Neural progenitor cell (in vitro differentiated cells): ENCODE measurements around the gene WWOX. TPM values are rescaled to one million over a fixed set of nuclear protein-coding genes. Genes with fewer than 3 reads are reported as not detected.

Source experiments
- DNase-seq: peaks from one replicate; pipeline ENCODE4 v3.0.0-alpha.2; 2016; ENCODE audit warnings: low spot score
- H2AFZ ChIP-seq: fragments of 200-600 bp; sonication (generic); replicated peaks from 2 replicates; pipeline ENCODE4 v1.6.1; 2016; ENCODE audit warnings: antibody characterized with exemption
- H3F3A ChIP-seq: fragments of 200-600 bp; sonication (generic); 2 replicates; pipeline ENCODE4 v1.6.1; 2016; ENCODE audit warnings: antibody characterized with exemption, low read depth
- H3K27ac ChIP-seq: fragments of 200-600 bp; sonication (generic); 2 replicates; pipeline ENCODE4 v1.5.1; 2016; ENCODE audit warnings: mild to moderate bottlenecking
- H3K27me3 ChIP-seq: fragments of 200-600 bp; sonication (generic); 2 replicates; pipeline ENCODE4 v1.6.1; 2016; ENCODE audit warnings: mild to moderate bottlenecking, moderate library complexity
- H3K36me3 ChIP-seq: fragments of 200-600 bp; sonication (generic); 2 replicates; pipeline ENCODE4 v1.5.1; 2016
- H3K4me1 ChIP-seq: fragments of 200-600 bp; sonication (generic); 2 replicates; pipeline ENCODE4 v1.6.1; 2016; ENCODE audit warnings: mixed run types
- H3K4me2 ChIP-seq: fragments of 200-600 bp; sonication (generic); 2 replicates; pipeline ENCODE4 v1.6.1; 2016
- H3K4me3 ChIP-seq: fragments of 200-600 bp; sonication (generic); 2 replicates; pipeline ENCODE4 v1.5.1; 2016
- H3K79me2 ChIP-seq: fragments of 200-600 bp; sonication (generic); 2 replicates; pipeline ENCODE4 v1.6.1; 2016; ENCODE audit warnings: low read depth
- H3K9ac ChIP-seq: fragments of 200-600 bp; sonication (generic); 2 replicates; pipeline ENCODE4 v1.6.1; 2016
- H3K9me3 ChIP-seq: fragments of 200-600 bp; sonication (generic); 2 replicates; pipeline ENCODE4 v1.5.1; 2016; ENCODE audit warnings: low read depth
- H4K20me1 ChIP-seq: fragments of 200-600 bp; sonication (generic); 2 replicates; pipeline ENCODE4 v1.6.1; 2016; ENCODE audit warnings: low read depth
- H3K27ac Mint-ChIP-seq: 3 replicates; pipeline ENCODE4 v1.8.0; 2021; ENCODE audit warnings: mixed read lengths
- H3K27me3 Mint-ChIP-seq: 2 replicates; pipeline ENCODE4 v1.8.0; 2022; ENCODE audit warnings: low read depth, mild to moderate bottlenecking, inconsistent platforms, moderate library complexity, mixed read lengths; ENCODE audit not compliant: insufficient read depth
- H3K36me3 Mint-ChIP-seq: 3 replicates; pipeline ENCODE4 v1.8.0; 2021; ENCODE audit warnings: mixed read lengths
- H3K4me1 Mint-ChIP-seq: 3 replicates; pipeline ENCODE4 v1.8.0; 2021; ENCODE audit warnings: mixed read lengths
- H3K4me3 Mint-ChIP-seq: 3 replicates; pipeline ENCODE4 v1.8.0; 2021; ENCODE audit warnings: mild to moderate bottlenecking, moderate library complexity, mixed read lengths
- H3K9me3 Mint-ChIP-seq: 3 replicates; pipeline ENCODE4 v1.8.0; 2020; ENCODE audit warnings: mixed read lengths
- EZH2 ChIP-seq: fragments of 200-600 bp; sonication (generic); IDR thresholded peaks from 2 replicates; pipeline ENCODE4 v1.6.1; 2017; ENCODE audit warnings: antibody characterized with exemption, mild to moderate bottlenecking, moderate library complexity
- EZH2phosphoT487 ChIP-seq: fragments of 200-600 bp; sonication (generic); IDR thresholded peaks from 2 replicates; pipeline ENCODE4 v1.6.1; 2017; ENCODE audit warnings: antibody characterized with exemption
- total RNA-seq: library from RNA; depleted of rRNA; stranded (reverse); fragments of >200 nt; gene quantifications from 2 replicates; pipeline ENCODE4 v1.2.3, GENCODE V29; 2015; ENCODE audit warnings: low replicate concordance
- TF ChIP-seq, protein P1 (sequence below): fragments of 200-600 bp; sonication (generic); IDR thresholded peaks from 2 replicates; pipeline ENCODE4 v1.5.1; 2017; ENCODE audit warnings: antibody characterized with exemption, mild to moderate bottlenecking

WWOX gene
- total RNA-seq, 1 donor from 2014 or later: 63.7 TPM

DNA sequence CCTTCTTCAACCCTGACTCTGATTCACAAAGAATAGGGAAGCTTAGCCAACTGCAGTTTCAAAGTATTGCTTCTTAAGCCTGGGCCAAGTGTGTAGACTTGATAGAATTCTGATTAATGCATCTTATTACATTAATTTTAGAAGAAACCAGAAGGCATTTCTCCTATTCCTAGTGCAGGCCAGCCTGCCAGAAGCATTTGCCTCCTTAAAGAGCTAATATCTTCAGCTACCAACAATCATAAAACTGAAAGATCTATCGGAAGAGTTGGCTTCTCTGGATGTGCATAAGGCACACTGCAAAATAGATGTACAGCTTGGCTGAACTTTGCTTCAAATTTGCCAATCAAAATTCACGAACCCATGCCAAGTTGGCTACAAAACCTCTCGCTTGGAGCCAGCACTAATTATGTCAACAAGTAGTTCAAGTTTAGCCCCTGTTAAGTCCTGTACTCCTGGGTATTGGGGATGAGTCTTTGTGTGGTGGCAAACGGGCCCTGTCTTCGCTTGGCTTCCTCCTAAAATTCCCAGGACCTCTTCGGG, 717.8 kb downstream of the WWOX start:
- Histone ChIP-seq H3K4me3 (no peak overlapping the region), H3K36me3 (no peaks in the 10 kb centered on the region), H3K9me3 (no peaks in the 10 kb centered on the region), H4K20me1 (no peaks in the 10 kb centered on the region), H3K9ac (no peak overlapping the region), H3F3A (no peaks in the 10 kb centered on the region), H3K27ac (no peak overlapping the region), H3K27me3 (no peaks in the 10 kb centered on the region), H2AFZ (no peak overlapping the region), H3K79me2 (no peaks in the 10 kb centered on the region), H3K4me2 (no peak overlapping the region), H3K4me1 (peaks cover 6% of the 10 kb centered on the region)
- H3K27me3 Mint-ChIP-seq: peaks cover 6% of the 10 kb centered on the region
- TF ChIP-seq EZH2phosphoT487: no peak
- TF ChIP-seq EZH2: no peak
- TF ChIP-seq, protein P1, sequence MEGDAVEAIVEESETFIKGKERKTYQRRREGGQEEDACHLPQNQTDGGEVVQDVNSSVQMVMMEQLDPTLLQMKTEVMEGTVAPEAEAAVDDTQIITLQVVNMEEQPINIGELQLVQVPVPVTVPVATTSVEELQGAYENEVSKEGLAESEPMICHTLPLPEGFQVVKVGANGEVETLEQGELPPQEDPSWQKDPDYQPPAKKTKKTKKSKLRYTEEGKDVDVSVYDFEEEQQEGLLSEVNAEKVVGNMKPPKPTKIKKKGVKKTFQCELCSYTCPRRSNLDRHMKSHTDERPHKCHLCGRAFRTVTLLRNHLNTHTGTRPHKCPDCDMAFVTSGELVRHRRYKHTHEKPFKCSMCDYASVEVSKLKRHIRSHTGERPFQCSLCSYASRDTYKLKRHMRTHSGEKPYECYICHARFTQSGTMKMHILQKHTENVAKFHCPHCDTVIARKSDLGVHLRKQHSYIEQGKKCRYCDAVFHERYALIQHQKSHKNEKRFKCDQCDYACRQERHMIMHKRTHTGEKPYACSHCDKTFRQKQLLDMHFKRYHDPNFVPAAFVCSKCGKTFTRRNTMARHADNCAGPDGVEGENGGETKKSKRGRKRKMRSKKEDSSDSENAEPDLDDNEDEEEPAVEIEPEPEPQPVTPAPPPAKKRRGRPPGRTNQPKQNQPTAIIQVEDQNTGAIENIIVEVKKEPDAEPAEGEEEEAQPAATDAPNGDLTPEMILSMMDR: no peak
- H3K27ac Mint-ChIP-seq: no peak overlapping the region
- H3K4me1 Mint-ChIP-seq: peaks cover 18% of the 10 kb centered on the region
- H3K4me3 Mint-ChIP-seq: no peak overlapping the region
- no peak for DNase-seq
- no peaks in the 10 kb centered on the region for H3K36me3 Mint-ChIP-seq
- H3K9me3 Mint-ChIP-seq: no peaks in the 10 kb centered on the region

- Mint-ChIP-seq H3K9me3 (no peaks in the 10 kb centered on the region), H3K4me3 (no peak overlapping the region), H3K4me1 (peaks cover 11% of the 10 kb centered on the region), H3K27ac (no peak overlapping the region), H3K27me3 (peaks cover 11% of the 10 kb centered on the region), H3K36me3 (peaks cover 7% of the 10 kb centered on the region)
- peaks cover 4% of the 10 kb centered on the region for H3K4me1 ChIP-seq
- H3K9ac ChIP-seq: no peak overlapping the region
- no peaks in the 10 kb centered on the region for H4K20me1 ChIP-seq
- no peaks in the 10 kb centered on the region for H3K36me3 ChIP-seq
- no peaks in the 10 kb centered on the region for H3K9me3 ChIP-seq
- H3K79me2 ChIP-seq: no peaks in the 10 kb centered on the region
- H2AFZ ChIP-seq: no peak overlapping the region
- DNase-seq: no peak
- no peaks in the 10 kb centered on the region for H3K27me3 ChIP-seq
- TF ChIP-seq EZH2phosphoT487 (no peak), EZH2 (no peak)
- TF ChIP-seq, protein P1: no peak
- H3F3A ChIP-seq: no peaks in the 10 kb centered on the region
- no peak overlapping the region for H3K27ac ChIP-seq
- H3K4me2 ChIP-seq: no peak overlapping the region
- no peak overlapping the region for H3K4me3 ChIP-seq
Observed at GRCh38 chr16:78821335-78821734, 721.9 kb downstream of the WWOX start.

- Histone ChIP-seq H3K27ac (no peak overlapping the region), H3K9me3 (no peaks in the 10 kb centered on the region), H3K4me2 (peak overlapping the region; percentile 39), H3K4me1 (peaks cover 4% of the 10 kb centered on the region), H3K36me3 (no peaks in the 10 kb centered on the region), H3K9ac (no peak overlapping the region), H3K27me3 (no peaks in the 10 kb centered on the region), H2AFZ (no peak overlapping the region), H4K20me1 (no peaks in the 10 kb centered on the region), H3K4me3 (no peak overlapping the region), H3K79me2 (no peaks in the 10 kb centered on the region), H3F3A (no peaks in the 10 kb centered on the region)
- Mint-ChIP-seq H3K9me3 (no peaks in the 10 kb centered on the region), H3K27me3 (peaks cover 12% of the 10 kb centered on the region), H3K4me1 (peaks cover 11% of the 10 kb centered on the region), H3K4me3 (no peak overlapping the region), H3K36me3 (peaks cover 7% of the 10 kb centered on the region), H3K27ac (no peak overlapping the region)
- no peak for DNase-seq
- TF ChIP-seq, protein P1: no peak
- TF ChIP-seq EZH2phosphoT487: no peak
- TF ChIP-seq EZH2: no peak
Observed at GRCh38 chr16:78822509-78822908, 723.1 kb downstream of the WWOX start.
